HEK293 (cell line): ENCODE results near the gene HOXA11.

Experiments
- CTCF ChIA-PET: fragments of 350-600 bp; formaldehyde crosslinking; extraction: SDS; loops from one replicate; lab custom pipeline; 2021; ENCODE audit warnings: antibody characterized with exemption; lab: Yijun Ruan, JAX
- POLR2A ChIA-PET: fragments of 300-600 bp; formaldehyde crosslinking; extraction: SDS; loops from one replicate; lab custom pipeline; 2020; ENCODE audit warnings: antibody characterized with exemption, inconsistent platforms; lab: Yijun Ruan, JAX
- H3K27ac ChIP-seq: fragments of 200-500 bp; sonication (Bioruptor generic); 2 replicates; pipeline ENCODE4 v1.5.1; 2014; ENCODE audit warnings: low read depth, low read length, control low read depth, inconsistent platforms; ENCODE audit errors: extremely low read depth
- H3K36me3 ChIP-seq, 2 experiments: fragments of 200-500 bp in 1 of 2; sonication (Bioruptor generic) in 1 of 2; 1 replicate in 1 of 2; 2 replicates in 1 of 2; pipeline ENCODE4 v1.5.1; 2014 to 2017; ENCODE audit warnings: inconsistent platforms in 2 of 2, low read length in 2 of 2; ENCODE audit not compliant: control insufficient read depth in 2 of 2, insufficient read depth in 1 of 2
- H3K4me1 ChIP-seq: fragments of 200-500 bp; sonication (Bioruptor generic); 2 replicates; pipeline ENCODE4 v1.5.1; 2014; ENCODE audit warnings: mild to moderate bottlenecking, low read length, inconsistent platforms; ENCODE audit not compliant: control insufficient read depth, insufficient read depth
- H3K4me3 ChIP-seq: 2 replicates; pipeline ENCODE4 v1.5.1; 2011; ENCODE audit warnings: low read depth, mild to moderate bottlenecking, control low read depth, low read length, moderate library complexity
- H3K9me3 ChIP-seq: fragments of 200-500 bp; sonication (Bioruptor generic); 2 replicates; pipeline ENCODE4 v1.5.1; 2014; ENCODE audit warnings: low read depth, low read length, inconsistent platforms; ENCODE audit not compliant: control insufficient read depth, insufficient read depth
- AEBP2 ChIP-seq: fragments of 450-650 bp; formaldehyde crosslinking; IDR thresholded peaks from 2 replicates; pipeline ENCODE4 v1.5.1; 2016; ENCODE audit warnings: missing biosample characterization, missing genetic modification characterization, borderline replicate concordance
- BCL11B ChIP-seq: fragments of 450-650 bp; formaldehyde crosslinking; IDR thresholded peaks from 2 replicates; pipeline ENCODE4 v1.5.1; 2016; ENCODE audit warnings: low read depth, missing biosample characterization, missing genetic modification characterization
- FEZF1 ChIP-seq: fragments of 450-650 bp; formaldehyde crosslinking; IDR thresholded peaks from 2 replicates; pipeline ENCODE4 v1.5.1; 2016; ENCODE audit warnings: missing biosample characterization, missing genetic modification characterization
- GLI2 ChIP-seq: fragments of 450-650 bp; formaldehyde crosslinking; IDR thresholded peaks from 2 replicates; pipeline ENCODE4; 2017; ENCODE audit warnings: missing biosample characterization, missing genetic modification characterization, low read depth, borderline replicate concordance
- HOXD13 ChIP-seq: sonication (generic); formaldehyde crosslinking; IDR thresholded peaks from 2 replicates; pipeline ENCODE4 v1.8.0; 2022; ENCODE audit warnings: missing genetic modification reagents, borderline replicate concordance
- PRDM1 ChIP-seq: fragments of 450-650 bp; formaldehyde crosslinking; IDR thresholded peaks from 2 replicates; pipeline ENCODE4; 2016; ENCODE audit warnings: missing biosample characterization, missing genetic modification characterization
- PRDM10 ChIP-seq: fragments of 450-650 bp; formaldehyde crosslinking; IDR thresholded peaks from 2 replicates; pipeline ENCODE4 v1.5.1; 2016; ENCODE audit warnings: missing biosample characterization, missing genetic modification characterization
- ZBTB20 ChIP-seq: fragments of 450-650 bp; formaldehyde crosslinking; IDR thresholded peaks from 2 replicates; pipeline ENCODE4 v1.5.1; 2016; ENCODE audit warnings: missing biosample characterization, missing genetic modification characterization
- ZBTB26 ChIP-seq: fragments of 450-650 bp; formaldehyde crosslinking; optimal IDR thresholded peaks from 2 replicates; pipeline ENCODE3; 2016; ENCODE audit warnings: missing biosample characterization, mild to moderate bottlenecking, missing genetic modification characterization
- ZFP37 ChIP-seq: fragments of 450-650 bp; formaldehyde crosslinking; IDR thresholded peaks from 2 replicates; pipeline ENCODE4 v1.5.1; 2016; ENCODE audit warnings: missing biosample characterization, missing genetic modification characterization
- ZFP69B ChIP-seq: fragments of 450-650 bp; formaldehyde crosslinking; IDR thresholded peaks from 2 replicates; pipeline ENCODE4 v1.5.1; 2016; ENCODE audit warnings: missing biosample characterization, missing genetic modification characterization
- ZNF10 ChIP-seq: fragments of 450-650 bp; formaldehyde crosslinking; IDR thresholded peaks from 2 replicates; pipeline ENCODE4 v1.5.1; 2017; ENCODE audit warnings: missing biosample characterization, missing genetic modification characterization
- ZNF16 ChIP-seq: fragments of 450-650 bp; formaldehyde crosslinking; IDR thresholded peaks from 2 replicates; pipeline ENCODE4 v1.5.1; 2016; ENCODE audit warnings: low read depth, missing biosample characterization, missing genetic modification characterization
- ZNF202 ChIP-seq: fragments of 450-650 bp; formaldehyde crosslinking; IDR thresholded peaks from 2 replicates; pipeline ENCODE4 v1.5.1; 2016; ENCODE audit warnings: missing biosample characterization, missing genetic modification characterization, borderline replicate concordance
- ZNF223 ChIP-seq: fragments of 450-650 bp; formaldehyde crosslinking; IDR thresholded peaks from 2 replicates; pipeline ENCODE4 v1.5.1; 2016; ENCODE audit warnings: missing biosample characterization, missing genetic modification characterization
- ZNF274 ChIP-seq, 2 experiments: fragments of 200-500 bp in 1 of 2; fragments of 450-650 bp in 1 of 2; sonication (Bioruptor generic) in 1 of 2; formaldehyde crosslinking in 1 of 2; IDR thresholded peaks; 2 replicates each; pipeline versions ENCODE4 v1.5.1 to v1.6.1; 2014 to 2016; ENCODE audit warnings: borderline replicate concordance in 1 of 2, inconsistent platforms in 1 of 2, low read length in 1 of 2, missing biosample characterization in 1 of 2, missing genetic modification characterization in 1 of 2
- ZNF335 ChIP-seq: fragments of 450-650 bp; formaldehyde crosslinking; conservative IDR thresholded peaks from 2 replicates; pipeline ENCODE4 v1.5.1; 2016; ENCODE audit warnings: missing biosample characterization, missing genetic modification characterization
- ZNF341 ChIP-seq: fragments of 450-650 bp; formaldehyde crosslinking; IDR thresholded peaks from 2 replicates; pipeline ENCODE4; 2016; ENCODE audit warnings: low read depth, missing biosample characterization, missing genetic modification characterization
- ZNF366 ChIP-seq: fragments of 450-650 bp; formaldehyde crosslinking; conservative IDR thresholded peaks from 2 replicates; pipeline ENCODE4 v1.5.1; 2016; ENCODE audit warnings: missing biosample characterization, missing genetic modification characterization
- ZNF391 ChIP-seq: fragments of 450-650 bp; formaldehyde crosslinking; IDR thresholded peaks from 2 replicates; pipeline ENCODE4 v1.5.1; 2016; ENCODE audit warnings: low read depth, missing biosample characterization, missing genetic modification characterization, borderline replicate concordance
- ZNF426 ChIP-seq: fragments of 450-650 bp; formaldehyde crosslinking; IDR thresholded peaks from 2 replicates; pipeline ENCODE4 v1.5.1; 2017; ENCODE audit warnings: missing biosample characterization, missing genetic modification characterization, mild to moderate bottlenecking, inconsistent platforms, moderate library complexity
- ZNF558 ChIP-seq: fragments of 450-650 bp; formaldehyde crosslinking; IDR thresholded peaks from 2 replicates; pipeline ENCODE4 v1.5.1; 2016; ENCODE audit warnings: missing biosample characterization, missing genetic modification characterization
- ZNF571 ChIP-seq: fragments of 450-650 bp; formaldehyde crosslinking; IDR thresholded peaks from 2 replicates; pipeline ENCODE4 v1.5.0; 2017; ENCODE audit warnings: missing biosample characterization, missing genetic modification characterization
- ZNF629 ChIP-seq: fragments of 450-650 bp; formaldehyde crosslinking; IDR thresholded peaks from 2 replicates; pipeline ENCODE4 v1.5.1; 2017; ENCODE audit warnings: missing biosample characterization, missing genetic modification characterization
- ZNF664 ChIP-seq: fragments of 450-650 bp; formaldehyde crosslinking; IDR thresholded peaks from 2 replicates; pipeline ENCODE4 v1.5.1; 2016; ENCODE audit warnings: missing biosample characterization, missing genetic modification characterization
- ZSCAN30 ChIP-seq: fragments of 450-650 bp; IDR thresholded peaks from 2 replicates; pipeline ENCODE4 v1.5.1; 2018; ENCODE audit warnings: missing biosample characterization, mild to moderate bottlenecking, missing genetic modification characterization, moderate library complexity
- ZSCAN4 ChIP-seq: fragments of 450-650 bp; formaldehyde crosslinking; IDR thresholded peaks from 2 replicates; pipeline ENCODE4 v1.5.1; 2017; ENCODE audit warnings: missing biosample characterization, missing genetic modification characterization

The HOXA11 gene

GRCh38 chr7:27139334-27140125, 45.5 kb downstream of the HOXA11 start (continued):
- peak; percentile 48 for TF ChIP-seq ZBTB26 (tag by site-specific recombination)
- TF ChIP-seq ZFP69B (tag by site-specific recombination): no peak
- peak; percentile 23; the same call in 1 of the 2 replicates for TF ChIP-seq ZSCAN30 (tag by site-specific recombination)
- TF ChIP-seq PRDM10: peak; percentile 49

- Histone ChIP-seq H3K9me3 (no peaks in the 10 kb centered on the region), H3K36me3 (peaks cover 0 to 34% of the 10 kb centered on the region in 2 experiments; a peak in 1 of 3 replicates), H3K4me3 (no peak overlapping the region), H3K4me1 (peaks cover 38% of the 10 kb centered on the region), H3K27ac (peak overlapping the region; percentile 98; the same call in 1 of the 2 replicates)
- ChIA-PET POLR2A (interaction anchor here (0.6 kb wide), 1 partner anchor 18 kb away, joined by 3 read pairs; no protein-coding TSS in a partner anchor), CTCF (no interaction called here)
- peak; percentile 48; the same call in 1 of the 2 replicates for TF ChIP-seq ZBTB20 (tag by site-specific recombination)
- TF ChIP-seq ZNF426 (tag by site-specific recombination): peak; percentile 5; the same call in 1 of the 2 replicates
- TF ChIP-seq ZNF629 (tag by site-specific recombination): no peak
- TF ChIP-seq ZNF558 (tag by site-specific recombination): no peak
- no peak for TF ChIP-seq AEBP2 (tag by site-specific recombination)
- no peak for TF ChIP-seq GLI2 (tag by site-specific recombination)
- TF ChIP-seq ZNF223 (tag by site-specific recombination): no peak
- TF ChIP-seq PRDM1 (tag by site-specific recombination): peak; percentile 58; the same call in 1 of the 2 replicates
- TF ChIP-seq ZNF16 (tag by site-specific recombination): no peak
- TF ChIP-seq ZNF571 (tag by site-specific recombination): no peak
- TF ChIP-seq ZNF10: no peak
- peak; percentile 53 for TF ChIP-seq ZNF366
- no peak for TF ChIP-seq ZNF664 (tag by site-specific recombination)
- no peak for TF ChIP-seq HOXD13 (CRISPR knock-in tag)
- TF ChIP-seq ZFP37 (tag by site-specific recombination): peak; percentile 16; the same call in 1 of the 2 replicates
- TF ChIP-seq ZNF341: no peak
- TF ChIP-seq ZNF391 (tag by site-specific recombination): no peak
- TF ChIP-seq ZSCAN4 (tag by site-specific recombination): no peak
- peak; percentile 73 for TF ChIP-seq ZNF335 (tag by site-specific recombination)
- TF ChIP-seq ZNF202: no peak
- no peak for TF ChIP-seq BCL11B (tag by site-specific recombination)
- TF ChIP-seq ZNF274 (IDR thresholded peaks at IDR 0.05; ENCODE audit: low read length): no peak
- no peak for TF ChIP-seq ZNF274 (tag by site-specific recombination; IDR thresholded peaks at IDR 0.05; ENCODE audit: borderline replicate concordance)
- TF ChIP-seq FEZF1: peak; percentile 87
Measured at GRCh38 chr7:27138985-27139333, 46.1 kb downstream of the HOXA11 start.
